HAP-1 (cell line): ENCODE results near the gene FGF19.

ENCODE experiments used
- DNase-seq, 2 experiments: peaks; one replicate each; pipeline ENCODE4 v3.0.0-alpha.2; 2016 to 2020; ENCODE audit warnings: low spot score in 2 of 2
- H3K27me3 ChIP-seq: fragments of 250-450 bp; sonication (Bioruptor Pico); 2 replicates; pipeline ENCODE4 v1.5.1; 2020; ENCODE audit warnings: low read depth, mild to moderate bottlenecking, moderate library complexity
- H3K36me3 ChIP-seq: fragments of 250-450 bp; sonication (Bioruptor Pico); replicated peaks from 2 replicates; pipeline ENCODE4 v1.5.1; 2020; ENCODE audit warnings: mild to moderate bottlenecking
- H3K4me1 ChIP-seq: fragments of 250-450 bp; sonication (Bioruptor Pico); 2 replicates; pipeline ENCODE4 v1.5.1; 2020; ENCODE audit warnings: mild to moderate bottlenecking
- H3K4me3 ChIP-seq: fragments of 250-450 bp; sonication (Bioruptor Pico); 2 replicates; pipeline ENCODE4 v1.5.1; 2020; ENCODE audit warnings: mild to moderate bottlenecking, moderate library complexity
- H3K9me3 ChIP-seq: fragments of 250-450 bp; sonication (Bioruptor Pico); 2 replicates; pipeline ENCODE4 v1.5.1; 2020; ENCODE audit warnings: mild to moderate bottlenecking, moderate library complexity
- in situ Hi-C: fragments of 300-500 bp; cut with MboI; formaldehyde crosslinking; loops from 3 replicates; pipeline ENCODE4 v1.14.3; 2020; ENCODE audit warnings: low sequenced_read_pairs, inconsistent platforms, mixed read lengths

The FGF19 gene

DNA sequence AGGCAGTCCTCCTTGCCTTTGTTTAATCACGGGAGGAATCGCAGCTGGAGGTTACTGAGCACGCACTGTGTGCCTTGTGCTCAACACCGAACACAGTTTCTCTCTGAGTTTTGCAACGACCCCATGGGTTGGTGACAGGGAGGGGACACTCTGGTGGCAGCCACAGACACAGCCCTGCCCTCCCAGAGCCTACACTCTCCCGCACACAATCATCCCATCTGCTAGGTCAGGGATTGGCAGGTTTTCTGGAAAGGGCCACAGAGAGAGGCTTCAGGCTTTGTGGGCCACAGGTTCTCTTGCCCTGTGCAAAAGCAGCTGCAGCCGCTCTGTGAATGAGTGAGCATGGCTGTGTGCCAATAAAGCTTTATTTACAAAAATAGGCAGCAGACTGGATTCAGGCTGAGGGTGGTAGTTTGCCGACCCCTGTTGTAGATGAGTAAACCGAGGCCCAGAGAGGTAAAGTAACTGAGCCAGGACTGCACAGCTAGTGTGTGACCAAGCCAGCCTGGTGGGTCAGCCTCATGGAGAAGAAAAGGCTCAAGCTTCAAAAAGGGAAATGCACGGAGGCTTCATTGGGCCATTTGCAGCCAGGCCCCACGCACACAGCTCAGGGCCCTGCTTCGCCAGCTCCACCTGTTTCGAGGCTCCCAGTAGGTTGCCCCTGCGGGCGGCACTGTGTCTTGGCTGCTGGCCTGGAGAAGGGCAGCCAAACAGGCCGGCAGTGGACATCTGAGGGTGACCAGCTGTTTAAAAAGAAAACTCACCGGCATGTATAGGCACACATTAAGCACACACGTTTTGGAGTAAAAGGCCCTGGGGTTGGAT lies 45.0 kb downstream of the FGF19 start:
- H3K27me3 ChIP-seq: no peaks in the 10 kb centered on the region
- H3K4me3 ChIP-seq: no peak overlapping the region
- H3K4me1 ChIP-seq: peaks cover 11% of the 10 kb centered on the region
- peak in 1 of 2 experiments; percentile 6 for DNase-seq
- H3K36me3 ChIP-seq: no peaks in the 10 kb centered on the region
- no peaks in the 10 kb centered on the region for H3K9me3 ChIP-seq
- in situ Hi-C loops: loop anchor here (25.0 kb wide), 1 partner anchor 1397 kb away; the partner anchor contains the start of gene C11orf24

DNA sequence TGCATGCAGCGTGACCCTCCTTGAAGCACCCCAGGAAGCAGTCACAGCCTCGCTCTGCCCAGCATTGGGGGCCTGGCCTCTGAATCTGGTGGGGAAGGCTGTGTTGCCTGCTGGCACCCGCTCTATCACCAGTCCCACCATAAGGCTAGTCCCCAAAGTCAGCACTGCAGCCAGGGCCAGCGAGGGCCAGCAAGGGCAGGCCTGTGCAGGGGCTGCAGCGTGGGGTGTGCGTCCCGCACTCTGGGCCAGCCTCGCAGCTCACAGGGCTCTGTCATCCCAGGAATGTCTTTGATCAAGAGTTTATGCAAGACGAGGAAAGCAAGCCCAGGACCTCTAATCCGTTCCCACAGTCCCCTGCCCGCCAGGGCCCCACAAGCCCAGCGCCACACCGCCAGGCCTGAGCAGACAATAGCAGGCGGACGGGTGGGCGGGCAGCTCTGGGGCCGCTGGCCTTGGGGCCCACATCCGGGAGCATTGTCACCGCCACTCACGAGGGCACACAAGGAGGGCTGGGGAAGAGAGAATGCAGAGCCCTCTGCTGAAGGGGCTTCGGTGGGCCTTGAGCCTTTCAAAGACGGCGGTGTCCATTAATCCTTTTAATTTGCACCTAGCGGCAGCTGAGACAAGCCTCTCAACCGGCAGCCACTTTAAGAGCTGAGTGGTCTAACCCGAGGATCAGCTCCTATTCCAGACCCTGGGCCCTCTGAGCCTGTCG lies 45.8 kb downstream of the FGF19 start:
- no peaks in the 10 kb centered on the region for H3K9me3 ChIP-seq
- no peaks in the 10 kb centered on the region for H3K27me3 ChIP-seq
- DNase-seq: peak; percentile 41 to 78
- peaks cover 11% of the 10 kb centered on the region for H3K4me1 ChIP-seq
- no peaks in the 10 kb centered on the region for H3K36me3 ChIP-seq
- H3K4me3 ChIP-seq: no peak overlapping the region
- in situ Hi-C loops: loop anchor here (25.0 kb wide), 1 partner anchor 1396 kb away; the partner anchor contains the start of gene C11orf24

DNA sequence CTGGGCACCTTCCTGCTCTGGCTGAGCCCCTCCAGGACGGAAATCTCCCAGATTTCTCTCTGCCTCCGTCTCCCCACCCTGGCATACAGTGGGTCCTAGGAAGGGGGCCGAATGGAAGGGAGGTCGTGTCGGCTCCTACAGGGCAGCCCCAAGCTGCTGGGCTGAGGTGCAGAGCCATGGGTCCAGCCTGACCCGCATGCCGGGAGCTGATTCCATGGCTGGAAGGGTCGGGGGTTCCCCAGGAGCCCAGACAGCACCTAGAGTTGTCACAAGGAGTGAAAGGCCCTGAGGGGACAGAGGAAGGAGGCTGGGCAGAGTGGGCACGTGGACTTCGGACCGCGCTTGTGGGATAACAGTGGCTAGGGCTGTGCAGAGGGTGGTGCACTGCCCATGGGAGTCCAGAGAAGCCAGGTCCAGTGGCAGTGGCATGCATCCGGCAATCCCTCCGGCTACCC lies 46.3 kb downstream of the FGF19 start:
- Histone ChIP-seq H3K4me1 (peaks cover 11% of the 10 kb centered on the region), H3K36me3 (no peaks in the 10 kb centered on the region), H3K9me3 (no peaks in the 10 kb centered on the region), H3K27me3 (no peaks in the 10 kb centered on the region), H3K4me3 (no peak overlapping the region)
- in situ Hi-C loops: loop anchor here (25.0 kb wide), 1 partner anchor 1395 kb away; the partner anchor contains the start of gene C11orf24
- DNase-seq: no peak

DNA sequence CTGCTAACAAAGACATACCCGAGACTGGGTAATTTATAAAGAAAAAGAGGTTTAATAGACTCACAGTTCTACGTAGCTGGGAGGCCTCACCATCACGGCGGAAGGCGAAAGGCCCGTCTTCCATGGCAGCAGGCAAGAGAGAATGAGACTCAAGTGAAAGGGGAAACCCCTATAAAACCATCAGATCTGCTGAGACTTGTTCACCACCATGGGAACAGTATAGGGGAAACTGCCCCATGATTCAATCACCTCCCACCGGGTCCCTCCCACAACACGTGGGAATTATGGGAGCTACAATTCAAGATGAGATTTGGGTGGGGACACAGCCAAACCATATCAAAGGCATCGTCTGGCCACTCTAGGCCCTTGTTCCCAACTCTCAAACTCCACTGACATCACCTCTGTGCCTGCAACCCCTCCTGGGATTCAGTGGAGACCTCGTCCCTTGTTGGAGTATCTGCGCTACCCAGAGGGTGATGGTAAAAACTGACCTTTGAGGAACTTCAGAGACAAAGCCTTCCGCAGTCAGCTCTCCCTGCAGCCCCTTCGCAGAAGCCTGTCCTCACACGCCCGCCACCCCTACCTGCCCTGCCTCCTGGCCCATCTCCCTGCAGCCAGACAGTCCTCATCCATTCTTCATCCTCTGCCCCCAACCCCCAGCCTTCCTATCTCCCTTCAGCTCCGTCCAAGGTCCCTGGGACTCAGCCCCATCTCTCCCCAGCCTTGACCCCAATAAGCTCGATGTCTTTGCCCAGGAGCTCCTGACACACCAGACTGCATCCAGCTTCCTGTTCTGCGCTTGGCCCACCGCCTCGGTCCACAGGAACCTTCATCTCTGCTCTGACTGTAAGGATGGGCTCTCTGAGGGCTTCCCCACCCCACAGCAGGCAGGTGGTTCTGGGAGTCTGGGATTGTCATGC lies 47.0 kb downstream of the FGF19 start:
- no peak overlapping the region for H3K4me3 ChIP-seq
- no peak for DNase-seq
- in situ Hi-C loops: loop anchor here (25.0 kb wide), 1 partner anchor 1394 kb away; the partner anchor contains the start of gene C11orf24
- H3K36me3 ChIP-seq: no peaks in the 10 kb centered on the region
- H3K4me1 ChIP-seq: peaks cover 11% of the 10 kb centered on the region
- H3K9me3 ChIP-seq: no peaks in the 10 kb centered on the region
- H3K27me3 ChIP-seq: no peaks in the 10 kb centered on the region

DNA sequence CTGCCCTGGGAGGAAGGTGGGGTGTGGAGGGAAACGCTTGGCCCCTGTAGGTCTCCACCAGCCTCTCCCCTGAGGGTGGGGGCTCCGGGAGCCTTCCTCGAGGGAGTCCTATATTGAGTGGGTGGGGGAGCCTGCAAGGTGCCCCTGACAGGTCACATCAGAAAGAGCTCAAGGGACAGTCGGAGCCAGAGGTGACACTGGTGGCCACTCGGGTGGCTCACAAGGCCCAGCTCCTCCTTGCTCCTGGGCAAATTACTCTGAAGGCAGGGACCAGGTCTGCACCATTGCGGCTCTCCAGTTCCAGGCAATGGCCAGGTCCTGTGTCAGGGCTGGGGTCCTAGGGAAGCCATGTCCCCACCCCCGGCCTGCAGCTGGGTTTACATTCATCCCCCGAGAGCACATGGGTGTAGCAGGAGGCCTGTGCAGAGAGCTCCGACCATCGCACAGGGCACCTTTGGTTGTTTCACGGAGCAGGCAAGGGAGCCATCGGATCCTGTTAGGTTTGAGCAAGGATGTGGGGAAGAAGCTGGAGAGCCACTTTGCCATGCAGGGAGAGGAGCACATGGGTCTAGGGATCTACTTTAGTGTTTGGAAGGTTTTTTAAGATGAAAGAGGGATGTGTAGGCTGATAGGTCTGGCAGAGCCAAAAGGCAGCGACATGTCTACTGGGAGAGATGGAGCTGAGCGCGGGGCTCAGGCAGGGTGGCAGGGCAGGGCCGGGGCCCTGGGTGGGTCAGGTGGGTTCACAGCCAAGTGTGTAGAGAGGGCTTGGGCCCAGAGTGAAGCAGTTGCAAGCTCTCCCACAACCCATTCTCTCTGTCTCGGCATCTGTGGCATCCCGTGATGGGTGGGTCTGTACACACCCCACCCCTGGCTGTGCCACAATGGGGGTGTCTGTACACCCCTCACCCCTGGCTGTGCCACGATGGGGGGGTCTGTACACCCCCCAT lies 48.1 kb downstream of the FGF19 start:
- in situ Hi-C loops: loop anchor here (25.0 kb wide), 1 partner anchor 1393 kb away; the partner anchor contains the start of gene C11orf24
- Histone ChIP-seq H3K9me3 (no peaks in the 10 kb centered on the region), H3K36me3 (no peaks in the 10 kb centered on the region), H3K4me1 (peaks cover 11% of the 10 kb centered on the region), H3K27me3 (no peaks in the 10 kb centered on the region), H3K4me3 (no peak overlapping the region)
- DNase-seq: no peak

DNA sequence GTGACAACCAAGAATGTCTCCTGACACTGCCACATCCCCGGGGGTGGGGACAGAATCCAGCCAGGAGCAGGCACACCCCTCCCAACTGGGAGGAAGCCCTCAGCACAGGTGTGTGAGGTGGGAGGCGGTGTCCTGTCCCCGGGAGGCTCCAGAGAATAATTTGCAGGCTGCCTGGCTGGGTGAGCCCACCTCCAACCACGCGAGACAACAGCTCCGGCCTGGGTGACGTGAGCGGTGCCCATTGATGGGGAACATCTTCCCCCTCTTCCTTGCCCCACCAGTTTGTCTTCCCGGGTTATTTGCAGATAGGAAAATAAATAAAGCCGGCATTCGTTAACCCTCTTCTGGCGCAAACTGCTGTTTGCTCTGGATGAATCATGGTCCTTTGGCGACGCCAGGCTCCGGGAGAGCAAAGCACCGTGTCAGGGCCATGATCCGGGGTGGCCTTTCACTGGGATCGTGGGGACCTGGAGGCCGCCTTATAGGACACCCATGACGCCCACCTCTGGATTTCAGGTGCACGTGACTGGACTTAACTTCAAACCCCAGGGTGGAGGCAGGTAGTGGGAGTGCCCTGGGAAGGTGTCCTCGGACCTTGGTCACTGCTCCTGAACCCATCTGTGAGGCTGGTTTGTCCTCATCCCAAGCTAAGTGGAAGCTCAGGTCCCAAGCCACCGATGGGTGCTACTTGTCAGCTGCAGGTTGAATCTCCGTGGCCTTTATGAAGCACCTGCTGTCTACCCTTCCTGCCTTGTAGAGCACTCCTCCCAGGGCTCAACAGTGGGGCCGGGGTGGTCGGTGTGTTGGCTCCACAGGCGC lies 49.0 kb downstream of the FGF19 start:
- in situ Hi-C loops: loop anchor here (25.0 kb wide), 1 partner anchor 1393 kb away; the partner anchor contains the start of gene C11orf24
- H3K36me3 ChIP-seq: no peaks in the 10 kb centered on the region
- H3K27me3 ChIP-seq: no peaks in the 10 kb centered on the region
- H3K9me3 ChIP-seq: no peaks in the 10 kb centered on the region
- peaks cover 11% of the 10 kb centered on the region for H3K4me1 ChIP-seq
- DNase-seq: no peak
- no peak overlapping the region for H3K4me3 ChIP-seq

DNA sequence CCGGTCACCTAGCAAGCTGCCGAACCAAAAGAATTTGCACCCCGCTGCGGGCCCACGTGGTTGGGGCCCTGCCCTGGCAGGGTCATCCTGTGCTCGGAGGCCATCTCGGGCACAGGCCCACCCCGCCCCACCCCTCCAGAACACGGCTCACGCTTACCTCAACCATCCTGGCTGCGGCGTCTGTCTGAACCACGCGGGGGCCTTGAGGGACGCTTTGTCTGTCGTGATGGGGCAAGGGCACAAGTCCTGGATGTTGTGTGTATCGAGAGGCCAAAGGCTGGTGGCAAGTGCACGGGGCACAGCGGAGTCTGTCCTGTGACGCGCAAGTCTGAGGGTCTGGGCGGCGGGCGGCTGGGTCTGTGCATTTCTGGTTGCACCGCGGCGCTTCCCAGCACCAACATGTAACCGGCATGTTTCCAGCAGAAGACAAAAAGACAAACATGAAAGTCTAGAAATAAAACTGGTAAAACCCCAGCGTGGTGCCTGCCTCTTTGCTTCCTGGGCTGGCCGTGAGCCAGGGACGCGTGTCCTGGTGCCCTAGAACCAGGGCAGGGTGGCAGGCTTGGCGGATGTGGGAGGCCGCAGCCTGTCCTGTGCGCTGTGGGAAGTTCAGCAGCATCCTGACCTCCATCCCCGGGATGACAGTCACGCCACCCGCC lies 49.7 kb downstream of the FGF19 start:
- Histone ChIP-seq H3K36me3 (no peaks in the 10 kb centered on the region), H3K4me1 (peaks cover 11% of the 10 kb centered on the region), H3K27me3 (no peaks in the 10 kb centered on the region), H3K4me3 (no peak overlapping the region), H3K9me3 (no peaks in the 10 kb centered on the region)
- DNase-seq: no peak
- in situ Hi-C loops: loop anchor here (25.0 kb wide), 1 partner anchor 1392 kb away; the partner anchor contains the start of gene C11orf24

DNA sequence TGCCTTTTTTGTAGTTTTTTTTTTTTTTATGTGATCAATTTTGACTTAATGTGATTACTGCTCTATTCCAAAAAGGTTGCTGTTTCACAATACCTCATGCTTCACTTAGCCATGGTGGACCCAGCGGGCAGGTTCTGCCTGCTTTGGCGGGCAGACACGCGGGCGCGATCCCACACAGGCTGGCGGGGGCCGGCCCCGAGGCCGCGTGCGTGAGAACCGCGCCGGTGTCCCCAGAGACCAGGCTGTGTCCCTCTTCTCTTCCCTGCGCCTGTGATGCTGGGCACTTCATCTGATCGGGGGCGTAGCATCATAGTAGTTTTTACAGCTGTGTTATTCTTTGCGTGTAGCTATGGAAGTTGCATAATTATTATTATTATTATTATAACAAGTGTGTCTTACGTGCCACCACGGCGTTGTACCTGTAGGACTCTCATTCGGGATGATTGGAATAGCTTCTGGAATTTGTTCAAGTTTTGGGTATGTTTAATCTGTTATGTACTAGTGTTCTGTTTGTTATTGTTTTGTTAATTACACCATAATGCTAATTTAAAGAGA lies 50.3 kb downstream of the FGF19 start:
- in situ Hi-C loops: loop anchor here (25.0 kb wide), 1 partner anchor 1391 kb away; the partner anchor contains the start of gene C11orf24

DNA sequence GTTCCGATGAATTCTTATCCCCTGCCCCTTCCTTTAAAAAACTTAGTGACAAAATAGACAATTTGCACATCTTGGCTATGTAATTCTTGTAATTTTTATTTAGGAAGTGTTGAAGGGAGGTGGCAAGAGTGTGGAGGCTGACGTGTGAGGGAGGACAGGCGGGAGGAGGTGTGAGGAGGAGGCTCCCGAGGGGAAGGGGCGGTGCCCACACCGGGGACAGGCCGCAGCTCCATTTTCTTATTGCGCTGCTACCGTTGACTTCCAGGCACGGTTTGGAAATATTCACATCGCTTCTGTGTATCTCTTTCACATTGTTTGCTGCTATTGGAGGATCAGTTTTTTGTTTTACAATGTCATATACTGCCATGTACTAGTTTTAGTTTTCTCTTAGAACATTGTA lies 50.8 kb downstream of the FGF19 start:
- Histone ChIP-seq H3K4me1 (peaks cover 4% of the 10 kb centered on the region), H3K27me3 (no peaks in the 10 kb centered on the region), H3K9me3 (no peaks in the 10 kb centered on the region), H3K4me3 (no peak overlapping the region), H3K36me3 (no peaks in the 10 kb centered on the region)
- no peak for DNase-seq
- in situ Hi-C loops: loop anchor here (25.0 kb wide), 1 partner anchor 1391 kb away; the partner anchor contains the start of gene C11orf24

More for the DNA sequence above, 50.3 kb downstream of the FGF19 start:
- H3K4me1 ChIP-seq: peaks cover 9% of the 10 kb centered on the region
- no peak overlapping the region for H3K4me3 ChIP-seq
- H3K36me3 ChIP-seq: no peaks in the 10 kb centered on the region
- H3K27me3 ChIP-seq: no peaks in the 10 kb centered on the region
- H3K9me3 ChIP-seq: no peaks in the 10 kb centered on the region
- DNase-seq: no peak

DNA sequence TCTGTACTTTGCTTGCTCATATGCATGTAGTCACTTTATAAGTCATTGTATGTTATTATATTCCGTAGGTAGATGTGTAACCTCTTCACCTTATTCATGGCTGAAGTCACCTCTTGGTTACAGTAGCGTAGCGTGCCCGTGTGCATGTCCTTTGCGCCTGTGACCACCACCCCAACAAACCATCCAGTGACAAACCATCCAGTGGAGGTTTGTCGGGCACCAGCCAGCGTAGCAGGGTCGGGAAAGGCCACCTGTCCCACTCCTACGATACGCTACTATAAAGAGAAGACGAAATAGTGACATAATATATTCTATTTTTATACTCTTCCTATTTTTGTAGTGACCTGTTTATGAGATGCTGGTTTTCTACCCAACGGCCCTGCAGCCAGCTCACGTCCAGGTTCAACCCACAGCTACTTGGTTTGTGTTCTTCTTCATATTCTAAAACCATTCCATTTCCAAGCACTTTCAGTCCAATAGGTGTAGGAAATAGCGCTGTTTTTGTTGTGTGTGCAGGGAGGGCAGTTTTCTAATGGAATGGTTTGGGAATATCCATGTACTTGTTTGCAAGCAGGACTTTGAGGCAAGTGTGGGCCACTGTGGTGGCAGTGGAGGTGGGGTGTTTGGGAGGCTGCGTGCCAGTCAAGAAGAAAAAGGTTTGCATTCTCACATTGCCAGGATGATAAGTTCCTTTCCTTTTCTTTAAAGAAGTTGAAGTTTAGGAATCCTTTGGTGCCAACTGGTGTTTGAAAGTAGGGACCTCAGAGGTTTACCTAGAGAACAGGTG lies 51.8 kb downstream of the FGF19 start:
- H3K36me3 ChIP-seq: no peaks in the 10 kb centered on the region
- no peak for DNase-seq
- H3K4me3 ChIP-seq: no peak overlapping the region
- H3K27me3 ChIP-seq: no peaks in the 10 kb centered on the region
- no peaks in the 10 kb centered on the region for H3K9me3 ChIP-seq
- H3K4me1 ChIP-seq: no peaks in the 10 kb centered on the region
- in situ Hi-C loops: loop anchor here (25.0 kb wide), 1 partner anchor 1390 kb away; the partner anchor contains the start of gene C11orf24
